NCI-H146 treated with DMSO at 0.1 percent for 48 hours (cell line): ENCODE results near the gene GRHL1.
"Not testable (repeated sequence)": the region's sequence is repeated elsewhere in the genome, so short reads cannot be mapped to it uniquely, and the experiment has no call there.

Experiments
- DNase-seq: peaks from one replicate; lab custom pipeline; 2025; ENCODE audit not compliant: unreplicated experiment; lab: John Stamatoyannopoulos, UW

GRHL1 gene

GRCh38 chr2:10019602-10020400, 68.3 kb downstream of the GRHL1 start:
- DNase-seq = no peak

- no peak for DNase-seq
Measured at GRCh38 chr2:10022041-10022421, 70.5 kb downstream of the GRHL1 start.

GRCh38 chr2:10022445-10022844, 71.0 kb downstream of the GRHL1 start:
- DNase-seq = no peak

GRCh38 chr2:10022966-10023662, 71.6 kb downstream of the GRHL1 start:
- DNase-seq = no peak

GRCh38 chr2:10026940-10027569, 75.6 kb downstream of the GRHL1 start:
- DNase-seq = no peak

- DNase-seq = no peak
Measured at GRCh38 chr2:10027660-10028330, 76.3 kb downstream of the GRHL1 start.

GRCh38 chr2:10028407-10028987, 77.0 kb downstream of the GRHL1 start:
- no peak for DNase-seq

- peak; percentile 68 for DNase-seq
Measured at GRCh38 chr2:10028988-10029874, 77.7 kb downstream of the GRHL1 start.

- no peak for DNase-seq
Measured at GRCh38 chr2:10029875-10030223, 78.4 kb downstream of the GRHL1 start.

- DNase-seq = peak; percentile 67
Measured at GRCh38 chr2:10030311-10030736, 78.8 kb downstream of the GRHL1 start.

GRCh38 chr2:10030798-10031197, 79.3 kb downstream of the GRHL1 start:
- not testable (repeated sequence) for DNase-seq

GRCh38 chr2:10031886-10032745, 80.6 kb downstream of the GRHL1 start:
- no peak for DNase-seq

GRCh38 chr2:10032746-10033105, 81.2 kb downstream of the GRHL1 start:
- DNase-seq = no peak

- no peak for DNase-seq
Measured at GRCh38 chr2:10033251-10034006, 81.9 kb downstream of the GRHL1 start.

GRCh38 chr2:10034333-10035052, 83.0 kb downstream of the GRHL1 start:
- no peak for DNase-seq

GRCh38 chr2:10035053-10035422, 83.5 kb downstream of the GRHL1 start:
- DNase-seq = no peak

GRCh38 chr2:10035633-10036032, 84.1 kb downstream of the GRHL1 start:
- no peak for DNase-seq
